ENCODE results near the gene SNAP29. TPM values are rescaled to one million over a fixed set of nuclear protein-coding genes. Genes with fewer than 3 reads are reported as not detected.

The SNAP29 gene
- total RNA-seq, 1 experiment from 2014 or later: 17.8 TPM

DNA sequence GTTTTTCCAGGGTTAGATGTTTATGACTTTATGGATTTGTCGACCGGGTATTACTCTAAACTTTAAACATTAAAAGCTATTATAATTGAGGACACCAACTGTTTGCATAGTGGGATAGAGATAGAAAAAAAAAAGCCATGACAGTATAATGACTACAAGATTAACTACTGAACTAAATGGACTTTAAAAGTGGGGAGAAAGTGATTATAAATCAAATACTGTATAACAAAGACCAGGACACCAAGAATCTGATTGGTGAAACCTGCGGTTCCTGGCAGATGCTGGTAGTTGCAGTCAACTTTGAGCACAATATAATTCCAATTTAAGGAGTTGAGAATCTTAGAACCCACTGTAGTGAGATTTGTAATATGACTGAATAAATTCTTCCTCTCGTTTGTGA lies 60.9 kb downstream of the SNAP29 start:
- Histone ChIP-seq H3K4me2 (peak overlapping the region; percentile 95), H3F3A (ENCODE audit: insufficient read depth, low read depth) (peaks cover 7% of the 10 kb centered on the region; the same call in 1 of the 2 replicates), H3K79me2 (ENCODE audit: low read depth) (peaks cover 75% of the 10 kb centered on the region), H2AFZ (no peak overlapping the region), H3K36me3 (ENCODE audit: low read depth) (no peaks in the 10 kb centered on the region), H3K9me2 (ENCODE audit: insufficient read depth) (no peaks in the 10 kb centered on the region), H3K9me3 (ENCODE audit: insufficient read depth, low read depth) (no peaks in the 10 kb centered on the region), H3K27me3 (ENCODE audit: insufficient read depth, low read depth) (no peaks in the 10 kb centered on the region), H4K20me1 (ENCODE audit: insufficient read depth) (peaks cover 54% of the 10 kb centered on the region), H3K4me1 (replicated peaks; ENCODE audit: insufficient read depth) (peaks cover 26% of the 10 kb centered on the region), H3K27ac (no peak overlapping the region), H3K4me3 (peak overlapping the region; percentile 93)
- no peak for DNase-seq
- ChIA-PET CTCF (no interaction called here), POLR2A (ENCODE audit: unreplicated experiment) (interaction anchor here (0.6 kb wide), 1 partner anchor 18 kb away, joined by 22 read pairs; no protein-coding TSS in a partner anchor)
- TF ChIP-seq EZH2 (IDR thresholded peaks at IDR 0.05; ENCODE audit: low read depth): no peak
- TF ChIP-seq, protein P1, sequence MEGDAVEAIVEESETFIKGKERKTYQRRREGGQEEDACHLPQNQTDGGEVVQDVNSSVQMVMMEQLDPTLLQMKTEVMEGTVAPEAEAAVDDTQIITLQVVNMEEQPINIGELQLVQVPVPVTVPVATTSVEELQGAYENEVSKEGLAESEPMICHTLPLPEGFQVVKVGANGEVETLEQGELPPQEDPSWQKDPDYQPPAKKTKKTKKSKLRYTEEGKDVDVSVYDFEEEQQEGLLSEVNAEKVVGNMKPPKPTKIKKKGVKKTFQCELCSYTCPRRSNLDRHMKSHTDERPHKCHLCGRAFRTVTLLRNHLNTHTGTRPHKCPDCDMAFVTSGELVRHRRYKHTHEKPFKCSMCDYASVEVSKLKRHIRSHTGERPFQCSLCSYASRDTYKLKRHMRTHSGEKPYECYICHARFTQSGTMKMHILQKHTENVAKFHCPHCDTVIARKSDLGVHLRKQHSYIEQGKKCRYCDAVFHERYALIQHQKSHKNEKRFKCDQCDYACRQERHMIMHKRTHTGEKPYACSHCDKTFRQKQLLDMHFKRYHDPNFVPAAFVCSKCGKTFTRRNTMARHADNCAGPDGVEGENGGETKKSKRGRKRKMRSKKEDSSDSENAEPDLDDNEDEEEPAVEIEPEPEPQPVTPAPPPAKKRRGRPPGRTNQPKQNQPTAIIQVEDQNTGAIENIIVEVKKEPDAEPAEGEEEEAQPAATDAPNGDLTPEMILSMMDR (conservative IDR thresholded peaks at IDR 0.05): no peak
- intact Hi-C loops (cut with micrococcal nuclease; ENCODE audit: unreplicated experiment): loop anchor here (5.0 kb wide), 1 partner anchor 38 kb away; no protein-coding TSS in a partner anchor
- no TSS peak for BruUV-seq (replicated peaks)

DNA sequence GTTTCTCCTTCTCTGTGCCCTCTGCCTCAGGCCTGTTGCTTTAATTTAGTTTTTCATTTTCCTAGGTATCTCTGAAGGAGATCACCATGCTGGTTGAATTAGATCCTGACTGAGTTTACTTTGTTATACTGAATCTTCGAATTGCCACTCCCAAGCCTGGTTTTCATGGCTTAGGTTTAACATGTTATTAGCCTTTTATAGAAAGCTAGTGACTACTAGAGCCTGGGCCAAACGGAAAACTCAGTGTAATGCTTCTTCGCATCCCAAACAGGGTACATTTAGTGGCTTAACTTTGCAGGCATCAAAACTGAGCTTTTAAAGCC lies 62.0 kb downstream of the SNAP29 start:
- intact Hi-C loops (cut with micrococcal nuclease; ENCODE audit: unreplicated experiment): no loop called here
- Histone ChIP-seq H3K9me3 (ENCODE audit: insufficient read depth, low read depth) (no peaks in the 10 kb centered on the region), H3K9me2 (ENCODE audit: insufficient read depth) (no peaks in the 10 kb centered on the region), H3K4me3 (peak overlapping the region; percentile 93; the same call in 1 of the 2 replicates), H2AFZ (no peak overlapping the region), H3K4me1 (replicated peaks; ENCODE audit: insufficient read depth) (peaks cover 26% of the 10 kb centered on the region), H3F3A (ENCODE audit: insufficient read depth, low read depth) (peaks cover 7% of the 10 kb centered on the region; the same call in 1 of the 2 replicates), H3K36me3 (ENCODE audit: low read depth) (no peaks in the 10 kb centered on the region), H3K27ac (peak overlapping the region; percentile 29), H3K79me2 (ENCODE audit: low read depth) (peaks cover 86% of the 10 kb centered on the region), H4K20me1 (ENCODE audit: insufficient read depth) (peaks cover 65% of the 10 kb centered on the region), H3K4me2 (peak overlapping the region; percentile 95), H3K27me3 (ENCODE audit: insufficient read depth, low read depth) (no peaks in the 10 kb centered on the region)
- DNase-seq: no peak
- TF ChIP-seq, protein P1 (conservative IDR thresholded peaks at IDR 0.05): no peak
- TF ChIP-seq EZH2 (IDR thresholded peaks at IDR 0.05; ENCODE audit: low read depth): no peak
- CTCF ChIA-PET: interaction anchor here (0.6 kb wide), 1 partner anchor 80 kb away, joined by 4 read pairs; no protein-coding TSS in a partner anchor
- POLR2A ChIA-PET (ENCODE audit: unreplicated experiment): no interaction called here
- no TSS peak for BruUV-seq (replicated peaks)

DNA sequence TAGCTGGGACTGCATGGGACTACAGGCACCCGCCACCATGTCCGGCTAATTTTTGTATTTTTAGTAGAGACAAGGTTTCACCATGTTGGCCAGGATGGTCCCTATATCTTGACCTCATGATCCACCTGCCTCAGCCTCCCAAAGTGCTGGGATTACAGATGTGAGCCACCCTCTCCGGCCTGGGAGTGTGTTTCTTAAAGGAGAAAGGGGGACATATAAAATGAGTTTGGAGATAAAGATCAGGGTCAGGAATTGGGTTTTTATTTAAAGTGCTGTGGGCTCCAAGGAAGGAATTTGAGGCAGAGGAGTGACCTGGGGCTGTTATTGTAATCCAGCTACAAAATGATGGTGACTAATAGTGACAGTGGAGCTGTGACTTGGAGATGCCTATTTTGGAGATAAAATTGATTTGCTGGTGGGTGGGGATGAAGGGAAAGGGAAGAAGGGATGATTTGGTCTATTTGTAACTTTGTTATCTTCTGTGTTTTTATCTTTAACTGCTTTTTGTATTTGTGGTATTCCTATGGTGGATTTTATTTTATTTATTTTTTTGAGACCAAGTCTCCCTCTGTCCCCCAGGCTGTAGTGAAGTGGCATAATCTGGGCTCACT lies 63.4 kb downstream of the SNAP29 start:
- DNase-seq: no peak
- POLR2A ChIA-PET (ENCODE audit: unreplicated experiment): interaction anchor here (0.6 to 0.7 kb wide), 2 partner anchors 29 to 30 kb away, joined by 5 to 10 read pairs; no protein-coding TSS in a partner anchor
- BruUV-seq (replicated peaks): no TSS peak
- H3K9me2 ChIP-seq (ENCODE audit: insufficient read depth): no peaks in the 10 kb centered on the region
- H3K36me3 ChIP-seq (ENCODE audit: low read depth): no peaks in the 10 kb centered on the region
- H3F3A ChIP-seq (ENCODE audit: insufficient read depth, low read depth): no peaks in the 10 kb centered on the region
- H3K27me3 ChIP-seq (ENCODE audit: insufficient read depth, low read depth): no peaks in the 10 kb centered on the region
- H3K4me1 ChIP-seq (replicated peaks; ENCODE audit: insufficient read depth): peaks cover 20% of the 10 kb centered on the region
- TF ChIP-seq EZH2 (IDR thresholded peaks at IDR 0.05; ENCODE audit: low read depth): no peak
- TF ChIP-seq, protein P1 (conservative IDR thresholded peaks at IDR 0.05): no peak
- peaks cover 74% of the 10 kb centered on the region for H4K20me1 ChIP-seq (ENCODE audit: insufficient read depth)
- H3K27ac ChIP-seq: no peak overlapping the region
- peak overlapping the region; percentile 46 for H3K4me2 ChIP-seq
- CTCF ChIA-PET: no interaction called here
- H2AFZ ChIP-seq: no peak overlapping the region
- no peaks in the 10 kb centered on the region for H3K9me3 ChIP-seq (ENCODE audit: insufficient read depth, low read depth)
- H3K4me3 ChIP-seq: no peak overlapping the region
- H3K79me2 ChIP-seq (ENCODE audit: low read depth): peaks cover 98% of the 10 kb centered on the region
- intact Hi-C loops (cut with micrococcal nuclease; ENCODE audit: unreplicated experiment): no loop called here

Data from PC-9 (cell line).